Colonic mucosa (tissue), 4 donors: ENCODE results near the gene PLA2G5. TPM values are rescaled to one million over a fixed set of nuclear protein-coding genes. Genes with fewer than 3 reads are reported as not detected.

Experiments
- DNase-seq: peaks from one replicate; pipeline ENCODE4 v3.0.0-alpha.2; 2020
- H3K27ac ChIP-seq: fragments of 200-600 bp; one replicate; pipeline ENCODE4 v1.8.0; 2021
- H3K27me3 ChIP-seq: fragments of 200-600 bp; one replicate; pipeline ENCODE4 v1.8.0; 2021
- H3K36me3 ChIP-seq: fragments of 200-600 bp; one replicate; pipeline ENCODE4 v1.8.0; 2021
- H3K4me1 ChIP-seq: fragments of 200-600 bp; one replicate; pipeline ENCODE4 v1.8.0; 2021; ENCODE audit warnings: mild to moderate bottlenecking
- H3K4me3 ChIP-seq: fragments of 200-600 bp; one replicate; pipeline ENCODE4 v1.8.0; 2021
- H3K9ac ChIP-seq, 2 donors: one replicate each; pipeline ENCODE4 v1.7.0; 2013; ENCODE audit warnings: control low read depth in 2 of 2, low read depth in 2 of 2, low read length in 2 of 2
- H3K9me3 ChIP-seq: fragments of 200-600 bp; one replicate; pipeline ENCODE4 v1.8.0; 2021
- intact Hi-C: fragments of 100-400 bp; cut with DNase I; formaldehyde crosslinking; loops from one replicate; pipeline ENCODE4 v1.14.1; 2022
- total RNA-seq, 2 donors: library from RNA; stranded (reverse); fragmentation: NEBNext Ultra II Directional in 1 of 2; extraction: Animal tissue kit (Norgen Biotek cat#: 25700) in 1 of 2; gene quantifications; one replicate each; pipeline ENCODE4 v1.2.1, GENCODE V29; 2021
- TF ChIP-seq, protein P1 (sequence below): fragments of 200-600 bp; IDR thresholded peaks from one replicate; pipeline ENCODE4 v1.8.0; 2022; ENCODE audit warnings: antibody characterized with exemption, mild to moderate bottlenecking
- donor health status: healthy.
- donor health status: DM: no; HTN: no; CAD: no.
- donor health status: DM: no; HTN: no; CAD: no.

PLA2G5 gene
- total RNA-seq, 2 donors from 2014 or later: 1.8 TPM; not detected in 1

DNA sequence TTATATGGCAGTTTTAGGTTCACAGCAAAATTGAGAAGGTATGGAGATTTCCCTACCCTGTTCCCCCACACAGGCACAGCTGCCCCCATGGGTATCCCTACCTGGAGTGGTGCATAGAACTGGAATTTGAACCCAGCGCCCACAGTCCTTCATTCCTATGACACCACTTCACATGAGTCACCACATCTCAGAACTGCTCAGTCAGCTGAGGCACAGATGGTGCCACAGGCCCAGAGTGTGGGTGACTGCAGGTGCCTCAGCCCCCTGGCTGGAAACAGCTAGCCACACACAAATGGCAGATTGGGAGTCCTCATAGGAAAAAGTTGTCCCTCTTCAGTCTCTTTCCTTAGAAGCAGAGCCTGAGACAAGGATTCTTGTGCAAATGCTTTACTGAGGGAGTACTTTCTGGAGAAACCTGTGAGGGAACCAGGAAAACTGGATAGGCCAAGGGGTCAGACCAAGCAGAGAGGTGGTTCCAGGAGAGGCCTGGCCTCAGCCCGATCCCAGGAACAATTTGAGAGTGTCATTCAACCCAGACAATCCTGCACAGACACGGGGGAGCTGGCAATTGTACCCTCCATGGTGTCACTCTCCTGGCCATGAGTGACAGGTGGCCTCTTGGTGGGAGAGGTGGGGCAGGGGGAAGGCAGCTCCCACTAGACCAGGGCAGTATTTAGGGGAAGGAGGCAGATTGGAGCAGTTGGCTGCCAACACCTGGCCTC, 42.4 kb downstream of the PLA2G5 start:
- Histone ChIP-seq H3K9me3 (no peaks in the 10 kb centered on the region), H3K27me3 (no peaks in the 10 kb centered on the region), H3K36me3 (no peaks in the 10 kb centered on the region), H3K4me1 (no peaks in the 10 kb centered on the region), H3K27ac (no peak overlapping the region), H3K4me3 (no peak overlapping the region), H3K9ac (no peak overlapping the region)
- TF ChIP-seq, protein P1, sequence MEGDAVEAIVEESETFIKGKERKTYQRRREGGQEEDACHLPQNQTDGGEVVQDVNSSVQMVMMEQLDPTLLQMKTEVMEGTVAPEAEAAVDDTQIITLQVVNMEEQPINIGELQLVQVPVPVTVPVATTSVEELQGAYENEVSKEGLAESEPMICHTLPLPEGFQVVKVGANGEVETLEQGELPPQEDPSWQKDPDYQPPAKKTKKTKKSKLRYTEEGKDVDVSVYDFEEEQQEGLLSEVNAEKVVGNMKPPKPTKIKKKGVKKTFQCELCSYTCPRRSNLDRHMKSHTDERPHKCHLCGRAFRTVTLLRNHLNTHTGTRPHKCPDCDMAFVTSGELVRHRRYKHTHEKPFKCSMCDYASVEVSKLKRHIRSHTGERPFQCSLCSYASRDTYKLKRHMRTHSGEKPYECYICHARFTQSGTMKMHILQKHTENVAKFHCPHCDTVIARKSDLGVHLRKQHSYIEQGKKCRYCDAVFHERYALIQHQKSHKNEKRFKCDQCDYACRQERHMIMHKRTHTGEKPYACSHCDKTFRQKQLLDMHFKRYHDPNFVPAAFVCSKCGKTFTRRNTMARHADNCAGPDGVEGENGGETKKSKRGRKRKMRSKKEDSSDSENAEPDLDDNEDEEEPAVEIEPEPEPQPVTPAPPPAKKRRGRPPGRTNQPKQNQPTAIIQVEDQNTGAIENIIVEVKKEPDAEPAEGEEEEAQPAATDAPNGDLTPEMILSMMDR: no peak
- intact Hi-C loops: no loop called here
- DNase-seq: no peak

DNA sequence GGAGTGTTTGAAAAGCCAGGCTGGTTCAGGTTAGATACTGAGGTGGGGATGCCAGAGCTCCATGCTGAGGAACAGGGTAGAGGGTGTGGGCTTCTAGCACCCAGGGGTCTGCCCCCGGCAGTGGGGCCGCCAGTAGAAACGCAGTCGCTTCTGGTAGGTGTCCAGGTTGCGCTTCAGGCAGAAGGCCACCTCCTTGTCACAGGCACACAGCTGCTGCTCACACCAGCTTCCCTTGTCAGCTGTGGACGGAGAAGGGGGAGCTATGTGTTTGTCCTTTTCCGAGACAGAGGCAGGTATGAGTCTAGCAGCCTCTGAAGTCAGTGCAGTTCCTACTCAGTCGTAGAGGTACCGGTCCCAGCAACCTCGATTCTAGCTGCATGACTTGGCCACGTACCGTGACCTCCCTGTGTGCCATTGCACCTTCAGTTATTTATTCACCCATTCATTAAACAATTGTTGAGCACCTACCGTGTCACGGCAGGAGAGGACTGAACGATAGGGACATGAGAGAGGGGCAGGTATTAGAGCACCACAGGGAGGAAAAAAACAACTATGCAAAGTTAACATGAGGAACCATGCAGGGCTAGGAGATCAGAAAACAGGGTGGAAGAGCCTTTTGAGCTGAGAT, 44.1 kb downstream of the PLA2G5 start:
- Histone ChIP-seq H3K27ac (no peak overlapping the region), H3K9me3 (no peaks in the 10 kb centered on the region), H3K36me3 (no peaks in the 10 kb centered on the region), H3K9ac (no peak overlapping the region), H3K27me3 (no peaks in the 10 kb centered on the region), H3K4me3 (no peak overlapping the region), H3K4me1 (no peaks in the 10 kb centered on the region)
- intact Hi-C loops: no loop called here
- TF ChIP-seq, protein P1: no peak
- no peak for DNase-seq

DNA sequence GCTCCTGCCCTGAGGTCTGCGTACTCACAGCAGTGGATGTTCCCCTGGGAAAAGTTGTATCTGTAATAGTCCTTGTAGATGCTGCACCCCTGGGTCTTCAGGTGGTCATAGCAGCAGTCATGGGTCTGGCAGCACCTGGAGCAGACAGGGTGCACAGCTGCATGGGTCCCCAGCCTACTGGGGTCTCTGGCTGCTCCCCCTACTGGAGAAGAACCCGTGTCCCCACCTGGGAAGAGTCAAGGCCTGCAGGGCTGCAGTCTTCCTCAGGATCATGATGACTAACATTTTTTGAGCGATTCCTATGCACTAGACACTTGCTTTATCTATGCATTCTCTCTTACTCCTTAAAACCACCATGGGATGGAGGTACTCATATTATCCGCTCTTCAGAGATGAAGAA, 45.5 kb downstream of the PLA2G5 start:
- no peak overlapping the region for H3K9ac ChIP-seq
- intact Hi-C loops: no loop called here
- H3K4me3 ChIP-seq: no peak overlapping the region
- H3K4me1 ChIP-seq: no peaks in the 10 kb centered on the region
- H3K27me3 ChIP-seq: no peaks in the 10 kb centered on the region
- H3K9me3 ChIP-seq: no peaks in the 10 kb centered on the region
- TF ChIP-seq, protein P1: no peak
- no peak for DNase-seq
- no peak overlapping the region for H3K27ac ChIP-seq
- no peaks in the 10 kb centered on the region for H3K36me3 ChIP-seq

DNA sequence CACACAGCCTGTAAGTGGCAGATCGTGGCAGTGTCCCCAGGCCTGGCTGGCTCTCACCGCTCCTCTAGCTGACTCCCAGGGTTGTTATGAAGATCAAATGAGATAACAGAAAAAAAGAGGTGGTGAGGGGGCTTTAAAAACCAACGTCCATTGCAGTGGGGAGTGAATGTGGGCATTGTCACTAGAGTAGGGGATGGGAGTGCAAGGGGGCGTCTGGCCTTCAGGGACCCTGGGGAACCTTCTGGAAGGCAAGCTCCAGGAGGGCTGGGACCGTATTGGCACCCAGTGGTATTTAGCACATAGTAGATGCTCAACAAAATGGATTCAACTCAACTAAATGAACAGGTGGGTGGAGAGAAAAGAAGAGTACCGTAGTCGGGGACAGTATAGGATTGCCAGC, 45.9 kb downstream of the PLA2G5 start:
- TF ChIP-seq, protein P1: no peak
- Histone ChIP-seq H3K36me3 (no peaks in the 10 kb centered on the region), H3K9ac (no peak overlapping the region), H3K9me3 (no peaks in the 10 kb centered on the region), H3K27me3 (no peaks in the 10 kb centered on the region), H3K4me3 (no peak overlapping the region), H3K4me1 (no peaks in the 10 kb centered on the region), H3K27ac (no peak overlapping the region)
- no peak for DNase-seq
- intact Hi-C loops: no loop called here

DNA sequence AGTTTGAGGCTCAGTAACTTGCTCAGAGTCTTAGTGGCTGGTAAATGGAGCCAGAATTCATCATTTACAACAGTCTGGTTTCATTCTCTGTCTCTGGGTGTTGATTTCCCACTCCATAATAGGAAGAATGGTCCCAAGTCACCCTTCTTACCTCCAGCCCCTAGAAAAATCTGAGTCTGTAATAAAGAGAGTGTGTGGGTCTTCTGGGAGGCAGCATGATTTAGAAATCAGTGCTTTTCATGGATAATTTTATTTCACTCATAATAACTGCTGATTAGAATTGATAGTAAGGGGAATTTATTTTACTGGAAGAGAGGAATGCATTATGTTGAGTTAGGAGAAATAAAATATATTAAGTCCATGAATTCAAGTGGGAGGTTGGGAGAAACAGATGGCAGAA, 47.2 kb downstream of the PLA2G5 start:
- no peak overlapping the region for H3K9ac ChIP-seq
- H3K4me3 ChIP-seq: no peak overlapping the region
- no peaks in the 10 kb centered on the region for H3K9me3 ChIP-seq
- H3K36me3 ChIP-seq: no peaks in the 10 kb centered on the region
- no peak overlapping the region for H3K27ac ChIP-seq
- intact Hi-C loops: no loop called here
- no peak for DNase-seq
- no peaks in the 10 kb centered on the region for H3K27me3 ChIP-seq
- no peaks in the 10 kb centered on the region for H3K4me1 ChIP-seq
- TF ChIP-seq, protein P1: no peak
